Upper lobe of left lung (tissue), 6 donors: ENCODE measurements around the gene CEP68. TPM values are rescaled to one million over a fixed set of nuclear protein-coding genes. Genes with fewer than 3 reads are reported as not detected.
A peak's percentile ranks its signal among the peaks of the same experiment; 100 is the strongest.

Experiments
- ATAC-seq, 2 donors: fragments of 200-7000 bp; cut with Tn5 transposase; one replicate each; pipeline ENCODE4 v1.9.1; 2022; ENCODE audit warnings: mild to moderate bottlenecking in 2 of 2, moderate library complexity in 2 of 2; ENCODE audit not compliant: low FRiP score in 2 of 2
- DNase-seq, 2 donors: peaks; one replicate each; pipeline ENCODE4 v3.0.0-alpha.2; 2019 to 2020
- H3K27ac ChIP-seq, 4 donors: fragments of 200-600 bp; sonication (generic); one replicate each; pipeline ENCODE4 v1.5.1; 2016 to 2019
- H3K27me3 ChIP-seq, 4 donors: fragments of 200-600 bp; sonication (generic); one replicate each; pipeline ENCODE4 v1.5.1; 2017 to 2019
- H3K36me3 ChIP-seq, 4 donors: fragments of 200-600 bp; sonication (generic); one replicate each; pipeline ENCODE4 v1.5.1; 2016 to 2019
- H3K4me1 ChIP-seq, 4 donors: fragments of 200-600 bp; sonication (generic); one replicate each; pipeline ENCODE4 v1.5.1; 2018 to 2019
- H3K4me3 ChIP-seq, 4 donors: fragments of 200-600 bp; sonication (generic); one replicate each; pipeline ENCODE4 v1.5.1; 2017 to 2019; ENCODE audit warnings: mild to moderate bottlenecking in 2 of 4, moderate library complexity in 1 of 4
- H3K9me3 ChIP-seq, 4 donors: fragments of 200-600 bp; sonication (generic); one replicate each; pipeline ENCODE4 v1.5.1; 2018 to 2019
- CTCF ChIP-seq, 6 experiments: fragments of 450-650 bp in 4 of 6; fragments of 200-600 bp in 2 of 6; sonication (generic) in 2 of 6; IDR thresholded peaks; one replicate each; pipeline ENCODE4 v1.5.1; 2016 to 2019; ENCODE audit warnings: antibody characterized with exemption in 6 of 6
- EP300 ChIP-seq, 4 donors: sonication (generic); formaldehyde crosslinking; IDR thresholded peaks; one replicate each; pipeline ENCODE4 v1.5.1; 2017; ENCODE audit warnings: antibody characterized with exemption in 4 of 4, control low read depth in 2 of 4
- POLR2A ChIP-seq, 4 donors: fragments of 450-650 bp; IDR thresholded peaks; one replicate each; pipeline ENCODE4 v1.5.1; 2016 to 2017; ENCODE audit warnings: antibody characterized with exemption in 4 of 4, mild to moderate bottlenecking in 2 of 4
- POLR2AphosphoS5 ChIP-seq, 2 donors: sonication (generic); formaldehyde crosslinking; IDR thresholded peaks; one replicate each; pipeline ENCODE4 v1.5.1; 2017; ENCODE audit warnings: antibody characterized with exemption in 2 of 2
- WGBS, 2 donors: methylation state at CpG; one replicate each; pipeline ENCODE4 v1.1.5; 2017 to 2018; 5-methylcytosine and 5-hydroxymethylcytosine counted together
- total RNA-seq, 6 donors: library from RNA; depleted of rRNA in 4 of 6; stranded (reverse); fragments of >200 nt in 4 of 6; gene quantifications; one replicate each; pipeline versions ENCODE4 v1.1.0 to v1.2.1, GENCODE V29; 2016 to 2021
- donor health status: DM: no; HTN: no; CAD: no; lungs with moderate emphysema.
- donor health status: DM: no; HTN: yes; CAD: no; lungs with severe emphysema.

CEP68 gene
- total RNA-seq, 6 donors from 2014 or later: 9.4 to 24.1 (median 13.3) TPM

- H3K4me1 ChIP-seq: peaks cover 16 to 33% (median 21%) of the 10 kb centered on the region in 4 donors
- peak overlapping the region in 3 of 4 donors; percentile 67 to 71 (median 67) for H3K27ac ChIP-seq
- 70 to 81% methylated on average over 7 of the region's 7 CpGs for WGBS, 2 donors
- DNase-seq: no peak
- ATAC-seq: peak in 1 of 2 donors; percentile 17
- no peak overlapping the region for H3K4me3 ChIP-seq
- no peak for TF ChIP-seq POLR2AphosphoS5 (IDR thresholded peaks at IDR 0.05)
- no peak for TF ChIP-seq POLR2A (IDR thresholded peaks at IDR 0.05)
- TF ChIP-seq EP300 (IDR thresholded peaks at IDR 0.05): no peak
- no peak for TF ChIP-seq CTCF (IDR thresholded peaks at IDR 0.05)
- H3K36me3 ChIP-seq: peaks cover 5 to 77% (median 32%) of the 10 kb centered on the region in 4 donors
- no peaks in the 10 kb centered on the region for H3K9me3 ChIP-seq
- H3K27me3 ChIP-seq: no peaks in the 10 kb centered on the region
Observed at GRCh38 chr2:65076345-65076710, 20.1 kb downstream of the CEP68 start.

- Histone ChIP-seq H3K4me3 (no peak overlapping the region), H3K9me3 (no peaks in the 10 kb centered on the region), H3K36me3 (peaks cover 7 to 77% (median 27%) of the 10 kb centered on the region in 4 donors), H3K27ac (peak overlapping the region in 1 of 4 donors; percentile 71), H3K4me1 (peaks cover 18 to 40% (median 25%) of the 10 kb centered on the region in 4 donors), H3K27me3 (no peaks in the 10 kb centered on the region)
- ATAC-seq (no peak), DNase-seq (no peak)
- 93 to 97% methylated on average over 7 of the region's 7 CpGs for WGBS, 2 donors
- TF ChIP-seq POLR2AphosphoS5 (IDR thresholded peaks at IDR 0.05) (no peak), EP300 (IDR thresholded peaks at IDR 0.05) (no peak)
Observed at GRCh38 chr2:65077898-65078297, 21.7 kb downstream of the CEP68 start.

DNA sequence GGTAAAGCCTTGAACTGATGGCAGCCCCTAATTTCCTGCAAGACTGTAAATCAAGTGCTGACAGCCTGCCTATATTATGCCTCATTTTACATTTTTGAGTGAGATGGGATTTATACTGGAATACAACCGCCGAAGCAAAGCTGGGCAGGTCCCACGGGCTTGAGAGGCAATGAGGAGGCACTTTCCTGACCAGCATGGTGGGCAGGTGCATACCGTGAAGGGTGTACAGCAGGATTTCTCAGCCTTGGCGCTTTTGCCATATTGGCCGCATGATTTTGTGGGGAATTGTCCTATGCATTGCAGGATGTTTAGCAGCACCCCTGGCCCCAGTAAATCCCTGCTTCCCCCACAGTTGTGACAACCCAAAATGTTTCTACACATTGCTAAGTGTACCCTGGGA, 22.8 kb downstream of the CEP68 start:
- no peaks in the 10 kb centered on the region for H3K9me3 ChIP-seq
- no peak overlapping the region for H3K27ac ChIP-seq
- no peaks in the 10 kb centered on the region for H3K27me3 ChIP-seq
- ATAC-seq (no peak), DNase-seq (no peak)
- no peak overlapping the region for H3K4me3 ChIP-seq
- TF ChIP-seq EP300 (IDR thresholded peaks at IDR 0.05) (no peak), POLR2A (IDR thresholded peaks at IDR 0.05) (no peak), CTCF (IDR thresholded peaks at IDR 0.05) (no peak), POLR2AphosphoS5 (IDR thresholded peaks at IDR 0.05) (no peak)
- WGBS, 2 donors: 97 to 100% methylated on average over 3 to 6 of the region's 6 CpGs
- peaks cover 18 to 40% (median 25%) of the 10 kb centered on the region in 4 donors for H3K4me1 ChIP-seq
- peaks cover 7 to 77% (median 29%) of the 10 kb centered on the region in 4 donors for H3K36me3 ChIP-seq

- Histone ChIP-seq H3K36me3 (peaks cover 18 to 90% (median 47%) of the 10 kb centered on the region in 4 donors), H3K4me3 (no peak overlapping the region), H3K27ac (peak overlapping the region in 3 of 4 donors; percentile 4 to 71 (median 54)), H3K4me1 (peaks cover 8 to 26% (median 12%) of the 10 kb centered on the region in 4 donors), H3K9me3 (no peaks in the 10 kb centered on the region), H3K27me3 (no peaks in the 10 kb centered on the region)
- WGBS, 2 donors: 40 to 58% methylated on average over 4 of the region's 4 CpGs
- DNase-seq (no peak), ATAC-seq (peak; percentile 79 to 81)
- TF ChIP-seq POLR2AphosphoS5 (IDR thresholded peaks at IDR 0.05) (peak in 1 of 2 donors; percentile 35), POLR2A (IDR thresholded peaks at IDR 0.05) (no peak), EP300 (IDR thresholded peaks at IDR 0.05) (no peak), CTCF (IDR thresholded peaks at IDR 0.05) (no peak)
Observed at GRCh38 chr2:65081232-65081685, 25.0 kb downstream of the CEP68 start.

- DNase-seq (no peak), ATAC-seq (no peak)
- no peak overlapping the region for H3K4me3 ChIP-seq
- no peaks in the 10 kb centered on the region for H3K27me3 ChIP-seq
- 88 to 94% methylated on average over 3 of the region's 3 CpGs for WGBS, 2 donors
- peaks cover 18 to 100% (median 53%) of the 10 kb centered on the region in 4 donors for H3K36me3 ChIP-seq
- H3K27ac ChIP-seq: no peak overlapping the region
- TF ChIP-seq CTCF (IDR thresholded peaks at IDR 0.05): no peak
- no peaks in the 10 kb centered on the region for H3K9me3 ChIP-seq
- H3K4me1 ChIP-seq: peaks cover 2 to 24% (median 21%) of the 10 kb centered on the region in 4 donors
Observed at GRCh38 chr2:65085148-65085547, 28.9 kb downstream of the CEP68 start.
